Activated naive CD8-positive, alpha-beta T cell treated with anti-CD3 and anti-CD28 coated beads, Interleukin-2, amount 50 U/mL, for 24 hours (primary cell): Measurements from ENCODE around the gene CCT8.
"Not testable (repeated sequence)": the region's sequence is repeated elsewhere in the genome, so short reads cannot be mapped to it uniquely, and the experiment has no call there.

Experiments
- ATAC-seq: fragments of 150-1000 bp; cut with Tn5 transposase; one replicate; pipeline ENCODE4 v1.10.0; 2021
- DNase-seq: peaks from one replicate; pipeline ENCODE4 v3.0.0; 2021
- H3K27ac Mint-ChIP-seq: one replicate; pipeline ENCODE4 v1.8.0; 2021; ENCODE audit warnings: mild to moderate bottlenecking, mixed read lengths
- H3K27me3 Mint-ChIP-seq: one replicate; pipeline ENCODE4 v1.8.0; 2021; ENCODE audit warnings: mixed read lengths
- H3K36me3 Mint-ChIP-seq: one replicate; pipeline ENCODE4 v1.8.0; 2021; ENCODE audit warnings: low read depth, mixed read lengths
- H3K4me1 Mint-ChIP-seq: one replicate; pipeline ENCODE4 v1.8.0; 2021; ENCODE audit warnings: mixed read lengths
- H3K4me3 Mint-ChIP-seq: one replicate; pipeline ENCODE4 v1.8.0; 2021; ENCODE audit warnings: mild to moderate bottlenecking, moderate library complexity, mixed read lengths
- H3K9me3 Mint-ChIP-seq: one replicate; pipeline ENCODE4 v1.8.0; 2021; ENCODE audit warnings: mixed read lengths

Gene CCT8

GRCh38 chr21:29084372-29084771 lies 10.9 kb upstream of the CCT8 start:
- H3K4me3 Mint-ChIP-seq: no peak overlapping the region
- H3K4me1 Mint-ChIP-seq: peaks cover 29% of the 10 kb centered on the region
- no peak for DNase-seq
- H3K27me3 Mint-ChIP-seq: no peaks in the 10 kb centered on the region
- ATAC-seq: no peak
- H3K9me3 Mint-ChIP-seq: no peaks in the 10 kb centered on the region
- H3K36me3 Mint-ChIP-seq: no peaks in the 10 kb centered on the region
- no peak overlapping the region for H3K27ac Mint-ChIP-seq

GRCh38 chr21:29083306-29083705 lies 9.9 kb upstream of the CCT8 start:
- Mint-ChIP-seq H3K36me3 (no peaks in the 10 kb centered on the region), H3K4me1 (peaks cover 40% of the 10 kb centered on the region), H3K27me3 (no peaks in the 10 kb centered on the region), H3K4me3 (no peak overlapping the region), H3K27ac (no peak overlapping the region), H3K9me3 (no peaks in the 10 kb centered on the region)
- no peak for DNase-seq
- no peak for ATAC-seq

GRCh38 chr21:29082046-29082815 lies 8.8 kb upstream of the CCT8 start:
- ATAC-seq: no peak
- Mint-ChIP-seq H3K4me1 (peaks cover 44% of the 10 kb centered on the region), H3K4me3 (no peak overlapping the region), H3K27me3 (no peaks in the 10 kb centered on the region), H3K9me3 (no peaks in the 10 kb centered on the region), H3K27ac (no peak overlapping the region), H3K36me3 (no peaks in the 10 kb centered on the region)
- no peak for DNase-seq

- Mint-ChIP-seq H3K4me1 (peaks cover 58% of the 10 kb centered on the region), H3K9me3 (no peaks in the 10 kb centered on the region), H3K4me3 (peak overlapping the region; percentile 55), H3K27ac (peak overlapping the region; percentile 94), H3K27me3 (no peaks in the 10 kb centered on the region), H3K36me3 (no peaks in the 10 kb centered on the region)
- no peak for ATAC-seq
- peak; percentile 28 for DNase-seq
Measured at GRCh38 chr21:29080454-29080941, 7.0 kb upstream of the CCT8 start.

GRCh38 chr21:29078869-29079767 lies 5.7 kb upstream of the CCT8 start:
- Mint-ChIP-seq H3K4me3 (peak overlapping the region; percentile 83), H3K9me3 (no peaks in the 10 kb centered on the region), H3K27ac (peak overlapping the region; percentile 94), H3K36me3 (no peaks in the 10 kb centered on the region), H3K4me1 (peaks cover 64% of the 10 kb centered on the region), H3K27me3 (no peaks in the 10 kb centered on the region)
- ATAC-seq (peak; percentile 84), DNase-seq (peak; percentile 60)

- Mint-ChIP-seq H3K36me3 (peaks cover 9% of the 10 kb centered on the region), H3K4me3 (peak overlapping the region; percentile 83), H3K4me1 (peaks cover 71% of the 10 kb centered on the region), H3K27me3 (no peaks in the 10 kb centered on the region), H3K27ac (peak overlapping the region; percentile 94), H3K9me3 (no peaks in the 10 kb centered on the region)
- no peak for ATAC-seq
- peak; percentile 42 for DNase-seq
Measured at GRCh38 chr21:29077651-29078090, 4.2 kb upstream of the CCT8 start.

- not testable (repeated sequence) for H3K9me3 Mint-ChIP-seq, ATAC-seq, H3K27me3 Mint-ChIP-seq
- Mint-ChIP-seq H3K27ac (peak overlapping the region; percentile 94), H3K36me3 (peaks cover 16% of the 10 kb centered on the region), H3K4me1 (peaks cover 74% of the 10 kb centered on the region), H3K4me3 (peak overlapping the region; percentile 83)
- peak; percentile 76 for DNase-seq
Measured at GRCh38 chr21:29076731-29077640, 3.5 kb upstream of the CCT8 start.

- peak overlapping the region; percentile 61 for H3K27ac Mint-ChIP-seq
Measured at GRCh38 chr21:29075706-29076466, 2.4 kb upstream of the CCT8 start.

GRCh38 chr21:29074783-29075182 lies 1.3 kb upstream of the CCT8 start:
- no peak for DNase-seq
- Mint-ChIP-seq H3K4me3 (no peak overlapping the region), H3K36me3 (peaks cover 32% of the 10 kb centered on the region), H3K9me3 (no peaks in the 10 kb centered on the region), H3K27ac (peak overlapping the region; percentile 49), H3K4me1 (peaks cover 71% of the 10 kb centered on the region), H3K27me3 (no peaks in the 10 kb centered on the region)
- no peak for ATAC-seq

More at GRCh38 chr21:29075706-29076466, 2.4 kb upstream of the CCT8 start:
- H3K4me1 Mint-ChIP-seq: peaks cover 75% of the 10 kb centered on the region
- no peaks in the 10 kb centered on the region for H3K27me3 Mint-ChIP-seq
- H3K36me3 Mint-ChIP-seq: peaks cover 24% of the 10 kb centered on the region
- no peak for ATAC-seq
- H3K9me3 Mint-ChIP-seq: no peaks in the 10 kb centered on the region
- peak overlapping the region; percentile 83 for H3K4me3 Mint-ChIP-seq
- no peak for DNase-seq

- Mint-ChIP-seq H3K4me1 (peaks cover 69% of the 10 kb centered on the region), H3K27ac (peak overlapping the region; percentile 100), H3K27me3 (no peaks in the 10 kb centered on the region), H3K4me3 (peak overlapping the region; percentile 99), H3K9me3 (no peaks in the 10 kb centered on the region), H3K36me3 (peaks cover 38% of the 10 kb centered on the region)
- ATAC-seq: peak; percentile 14
- no peak for DNase-seq
Measured at GRCh38 chr21:29074007-29074376, 544 bp upstream of the CCT8 start.

- peaks cover 61% of the 10 kb centered on the region for H3K4me1 Mint-ChIP-seq
- H3K27me3 Mint-ChIP-seq: no peaks in the 10 kb centered on the region
- ATAC-seq (no peak), DNase-seq (no peak)
- peak overlapping the region; percentile 99 for H3K4me3 Mint-ChIP-seq
- peaks cover 46% of the 10 kb centered on the region for H3K36me3 Mint-ChIP-seq
- H3K9me3 Mint-ChIP-seq: no peaks in the 10 kb centered on the region
- H3K27ac Mint-ChIP-seq: peak overlapping the region; percentile 100
Measured at GRCh38 chr21:29072873-29073221, 601 bp downstream of the CCT8 start.

- H3K36me3 Mint-ChIP-seq: peaks cover 80% of the 10 kb centered on the region
Measured at GRCh38 chr21:29064850-29065481, 8.5 kb downstream of the CCT8 start.

GRCh38 chr21:29056538-29057050 lies 16.9 kb downstream of the CCT8 start:
- Mint-ChIP-seq H3K36me3 (peaks cover 49% of the 10 kb centered on the region), H3K27me3 (no peaks in the 10 kb centered on the region), H3K4me1 (peaks cover 1% of the 10 kb centered on the region), H3K4me3 (no peak overlapping the region), H3K9me3 (no peaks in the 10 kb centered on the region), H3K27ac (no peak overlapping the region)
- ATAC-seq (no peak), DNase-seq (no peak)

More at GRCh38 chr21:29064850-29065481, 8.5 kb downstream of the CCT8 start:
- H3K4me1 Mint-ChIP-seq: peaks cover 13% of the 10 kb centered on the region
- no peaks in the 10 kb centered on the region for H3K9me3 Mint-ChIP-seq
- no peak for DNase-seq
- ATAC-seq: no peak
- H3K27me3 Mint-ChIP-seq: no peaks in the 10 kb centered on the region
- H3K4me3 Mint-ChIP-seq: no peak overlapping the region
- H3K27ac Mint-ChIP-seq: no peak overlapping the region
